HCT116 (cell line): Measurements from ENCODE around the gene PRRT2.

Experiments
- CEBPB ChIP-seq: IDR thresholded peaks from 2 replicates; pipeline ENCODE4 v1.6.1; 2012; ENCODE audit warnings: low read depth
- EZH2 ChIP-seq: fragments of 200-600 bp; sonication (generic); IDR thresholded peaks from 2 replicates; pipeline ENCODE4 v1.6.1; 2017; ENCODE audit warnings: antibody characterized with exemption, mixed run types
- EZH2phosphoT487 ChIP-seq: fragments of 200-600 bp; IDR thresholded peaks from 2 replicates; pipeline ENCODE4 v1.6.1; 2018; ENCODE audit warnings: antibody characterized with exemption, borderline replicate concordance
- JUND ChIP-seq: IDR thresholded peaks from 2 replicates; pipeline ENCODE4 v1.6.1; 2012
- POLR2A ChIP-seq: IDR thresholded peaks from 2 replicates; pipeline ENCODE4 v1.7.0; 2011; ENCODE audit warnings: borderline replicate concordance; ENCODE audit not compliant: insufficient read depth, insufficient read length; ENCODE audit errors: extremely low read depth
- YY1 ChIP-seq: IDR thresholded peaks from 2 replicates; pipeline ENCODE4 v1.6.1; 2011; ENCODE audit warnings: low read length, low read depth, moderate library complexity, mild to moderate bottlenecking; ENCODE audit not compliant: insufficient replicate concordance; ENCODE audit errors: extremely low read depth
- TF ChIP-seq, protein P1 (sequence below), 3 experiments: fragments of 200-600 bp in 1 of 3; sonication (generic) in 1 of 3; IDR thresholded peaks in 2 of 3; conservative IDR thresholded peaks in 1 of 3; 2 replicates each; pipeline ENCODE4 v1.5.1; 2012 to 2017; ENCODE audit warnings: low read depth in 2 of 3, low read length in 2 of 3, antibody characterized with exemption in 1 of 3, borderline replicate concordance in 1 of 3, control low read depth in 1 of 3, mild to moderate bottlenecking in 1 of 3, mixed read lengths in 1 of 3, mixed run types in 1 of 3, moderate library complexity in 1 of 3; ENCODE audit not compliant: insufficient read depth in 1 of 3
- TF ChIP-seq, protein P2 (sequence below): IDR thresholded peaks from 2 replicates; pipeline ENCODE4 v1.6.1; 2012
- TF ChIP-seq, protein P3 (sequence below): IDR thresholded peaks from 2 replicates; pipeline ENCODE4 v1.6.1; 2011; ENCODE audit warnings: mild to moderate bottlenecking, low read length, moderate library complexity; ENCODE audit not compliant: insufficient replicate concordance; ENCODE audit errors: extremely low read depth
- TF ChIP-seq, protein P4 (sequence below): IDR thresholded peaks from 2 replicates; pipeline ENCODE4 v1.6.1; 2012; ENCODE audit warnings: low read depth

GRCh38 chr16:29849505-29849904 lies 37.5 kb downstream of the PRRT2 start:
- TF ChIP-seq, protein P1, sequence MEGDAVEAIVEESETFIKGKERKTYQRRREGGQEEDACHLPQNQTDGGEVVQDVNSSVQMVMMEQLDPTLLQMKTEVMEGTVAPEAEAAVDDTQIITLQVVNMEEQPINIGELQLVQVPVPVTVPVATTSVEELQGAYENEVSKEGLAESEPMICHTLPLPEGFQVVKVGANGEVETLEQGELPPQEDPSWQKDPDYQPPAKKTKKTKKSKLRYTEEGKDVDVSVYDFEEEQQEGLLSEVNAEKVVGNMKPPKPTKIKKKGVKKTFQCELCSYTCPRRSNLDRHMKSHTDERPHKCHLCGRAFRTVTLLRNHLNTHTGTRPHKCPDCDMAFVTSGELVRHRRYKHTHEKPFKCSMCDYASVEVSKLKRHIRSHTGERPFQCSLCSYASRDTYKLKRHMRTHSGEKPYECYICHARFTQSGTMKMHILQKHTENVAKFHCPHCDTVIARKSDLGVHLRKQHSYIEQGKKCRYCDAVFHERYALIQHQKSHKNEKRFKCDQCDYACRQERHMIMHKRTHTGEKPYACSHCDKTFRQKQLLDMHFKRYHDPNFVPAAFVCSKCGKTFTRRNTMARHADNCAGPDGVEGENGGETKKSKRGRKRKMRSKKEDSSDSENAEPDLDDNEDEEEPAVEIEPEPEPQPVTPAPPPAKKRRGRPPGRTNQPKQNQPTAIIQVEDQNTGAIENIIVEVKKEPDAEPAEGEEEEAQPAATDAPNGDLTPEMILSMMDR (IDR thresholded peaks at IDR 0.05 in 2 of 3, conservative IDR thresholded peaks at IDR 0.05 in 1 of 3; ENCODE audit: borderline replicate concordance in 1 of 3, insufficient read depth in 1 of 3, low read depth in 2 of 3, low read length in 2 of 3) = no peak
- TF ChIP-seq EZH2 = no peak
- no peak for TF ChIP-seq EZH2phosphoT487
- no peak for TF ChIP-seq POLR2A
- no peak for TF ChIP-seq YY1
- TF ChIP-seq, protein P2, sequence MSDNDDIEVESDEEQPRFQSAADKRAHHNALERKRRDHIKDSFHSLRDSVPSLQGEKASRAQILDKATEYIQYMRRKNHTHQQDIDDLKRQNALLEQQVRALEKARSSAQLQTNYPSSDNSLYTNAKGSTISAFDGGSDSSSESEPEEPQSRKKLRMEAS = no peak
- TF ChIP-seq, protein P3, sequence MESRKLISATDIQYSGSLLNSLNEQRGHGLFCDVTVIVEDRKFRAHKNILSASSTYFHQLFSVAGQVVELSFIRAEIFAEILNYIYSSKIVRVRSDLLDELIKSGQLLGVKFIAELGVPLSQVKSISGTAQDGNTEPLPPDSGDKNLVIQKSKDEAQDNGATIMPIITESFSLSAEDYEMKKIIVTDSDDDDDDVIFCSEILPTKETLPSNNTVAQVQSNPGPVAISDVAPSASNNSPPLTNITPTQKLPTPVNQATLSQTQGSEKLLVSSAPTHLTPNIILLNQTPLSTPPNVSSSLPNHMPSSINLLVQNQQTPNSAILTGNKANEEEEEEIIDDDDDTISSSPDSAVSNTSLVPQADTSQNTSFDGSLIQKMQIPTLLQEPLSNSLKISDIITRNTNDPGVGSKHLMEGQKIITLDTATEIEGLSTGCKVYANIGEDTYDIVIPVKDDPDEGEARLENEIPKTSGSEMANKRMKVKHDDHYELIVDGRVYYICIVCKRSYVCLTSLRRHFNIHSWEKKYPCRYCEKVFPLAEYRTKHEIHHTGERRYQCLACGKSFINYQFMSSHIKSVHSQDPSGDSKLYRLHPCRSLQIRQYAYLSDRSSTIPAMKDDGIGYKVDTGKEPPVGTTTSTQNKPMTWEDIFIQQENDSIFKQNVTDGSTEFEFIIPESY = no peak
- no peak for TF ChIP-seq JUND
- no peak for TF ChIP-seq CEBPB
- TF ChIP-seq, protein P4, sequence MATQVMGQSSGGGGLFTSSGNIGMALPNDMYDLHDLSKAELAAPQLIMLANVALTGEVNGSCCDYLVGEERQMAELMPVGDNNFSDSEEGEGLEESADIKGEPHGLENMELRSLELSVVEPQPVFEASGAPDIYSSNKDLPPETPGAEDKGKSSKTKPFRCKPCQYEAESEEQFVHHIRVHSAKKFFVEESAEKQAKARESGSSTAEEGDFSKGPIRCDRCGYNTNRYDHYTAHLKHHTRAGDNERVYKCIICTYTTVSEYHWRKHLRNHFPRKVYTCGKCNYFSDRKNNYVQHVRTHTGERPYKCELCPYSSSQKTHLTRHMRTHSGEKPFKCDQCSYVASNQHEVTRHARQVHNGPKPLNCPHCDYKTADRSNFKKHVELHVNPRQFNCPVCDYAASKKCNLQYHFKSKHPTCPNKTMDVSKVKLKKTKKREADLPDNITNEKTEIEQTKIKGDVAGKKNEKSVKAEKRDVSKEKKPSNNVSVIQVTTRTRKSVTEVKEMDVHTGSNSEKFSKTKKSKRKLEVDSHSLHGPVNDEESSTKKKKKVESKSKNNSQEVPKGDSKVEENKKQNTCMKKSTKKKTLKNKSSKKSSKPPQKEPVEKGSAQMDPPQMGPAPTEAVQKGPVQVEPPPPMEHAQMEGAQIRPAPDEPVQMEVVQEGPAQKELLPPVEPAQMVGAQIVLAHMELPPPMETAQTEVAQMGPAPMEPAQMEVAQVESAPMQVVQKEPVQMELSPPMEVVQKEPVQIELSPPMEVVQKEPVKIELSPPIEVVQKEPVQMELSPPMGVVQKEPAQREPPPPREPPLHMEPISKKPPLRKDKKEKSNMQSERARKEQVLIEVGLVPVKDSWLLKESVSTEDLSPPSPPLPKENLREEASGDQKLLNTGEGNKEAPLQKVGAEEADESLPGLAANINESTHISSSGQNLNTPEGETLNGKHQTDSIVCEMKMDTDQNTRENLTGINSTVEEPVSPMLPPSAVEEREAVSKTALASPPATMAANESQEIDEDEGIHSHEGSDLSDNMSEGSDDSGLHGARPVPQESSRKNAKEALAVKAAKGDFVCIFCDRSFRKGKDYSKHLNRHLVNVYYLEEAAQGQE = no peak
